ENCODE measurements around the gene ZBTB20. TPM values are rescaled to one million over a fixed set of nuclear protein-coding genes. Genes with fewer than 3 reads are reported as not detected.

Gene ZBTB20
- total RNA-seq, 2 donors from 2014 or later = 19.8 to 23.1 TPM

- Mint-ChIP-seq H3K36me3 (ENCODE audit: insufficient read depth in 2 of 2) (no peaks in the 10 kb centered on the region), H3K27me3 (ENCODE audit: low read depth) (no peaks in the 10 kb centered on the region), H3K4me1 (ENCODE audit: low read depth) (peaks cover 6% of the 10 kb centered on the region), H3K4me3 (no peak overlapping the region), H3K27ac (no peak overlapping the region), H3K9me3 (no peaks in the 10 kb centered on the region)
- DNase-seq (no peak), ATAC-seq (replicated peaks in 1 of 2) (no peak)
Observed at GRCh38 chr3:114896978-114897377, 250.1 kb downstream of the ZBTB20 start.

GRCh38 chr3:114893361-114893760 is 253.7 kb downstream of the ZBTB20 start:
- ATAC-seq (replicated peaks in 1 of 2) = no peak

GRCh38 chr3:114892880-114893279 is 254.2 kb downstream of the ZBTB20 start:
- Mint-ChIP-seq H3K4me1 (ENCODE audit: low read depth) (no peaks in the 10 kb centered on the region), H3K27ac (no peak overlapping the region), H3K27me3 (ENCODE audit: low read depth) (no peaks in the 10 kb centered on the region), H3K9me3 (no peaks in the 10 kb centered on the region), H3K36me3 (ENCODE audit: insufficient read depth in 2 of 2) (no peaks in the 10 kb centered on the region), H3K4me3 (no peak overlapping the region)
- DNase-seq (no peak), ATAC-seq (replicated peaks in 1 of 2) (no peak)

More at GRCh38 chr3:114893361-114893760, 253.7 kb downstream of the ZBTB20 start:
- no peaks in the 10 kb centered on the region for H3K36me3 Mint-ChIP-seq (ENCODE audit: insufficient read depth in 2 of 2)
- no peak overlapping the region for H3K27ac Mint-ChIP-seq
- H3K4me1 Mint-ChIP-seq (ENCODE audit: low read depth) = no peaks in the 10 kb centered on the region
- H3K4me3 Mint-ChIP-seq = no peak overlapping the region
- no peaks in the 10 kb centered on the region for H3K27me3 Mint-ChIP-seq (ENCODE audit: low read depth)
- H3K9me3 Mint-ChIP-seq = no peaks in the 10 kb centered on the region
- no peak for DNase-seq

GRCh38 chr3:114892131-114892879 is 254.8 kb downstream of the ZBTB20 start:
- no peak overlapping the region for H3K27ac Mint-ChIP-seq
- no peak for ATAC-seq (replicated peaks in 1 of 2)
- H3K36me3 Mint-ChIP-seq (ENCODE audit: insufficient read depth in 2 of 2) = no peaks in the 10 kb centered on the region
- no peak for DNase-seq
- H3K4me1 Mint-ChIP-seq (ENCODE audit: low read depth) = no peaks in the 10 kb centered on the region
- H3K27me3 Mint-ChIP-seq (ENCODE audit: low read depth) = no peaks in the 10 kb centered on the region
- no peak overlapping the region for H3K4me3 Mint-ChIP-seq
- no peaks in the 10 kb centered on the region for H3K9me3 Mint-ChIP-seq

- H3K4me1 Mint-ChIP-seq (ENCODE audit: low read depth) = no peaks in the 10 kb centered on the region
- H3K36me3 Mint-ChIP-seq (ENCODE audit: insufficient read depth in 2 of 2) = peaks cover 1 to 2% of the 10 kb centered on the region in 2 donors
- no peak for ATAC-seq (replicated peaks in 1 of 2)
- no peaks in the 10 kb centered on the region for H3K9me3 Mint-ChIP-seq
- H3K4me3 Mint-ChIP-seq = no peak overlapping the region
- no peaks in the 10 kb centered on the region for H3K27me3 Mint-ChIP-seq (ENCODE audit: low read depth)
- H3K27ac Mint-ChIP-seq = no peak overlapping the region
- DNase-seq = no peak
Observed at GRCh38 chr3:114887806-114888205, 259.3 kb downstream of the ZBTB20 start.

- no peaks in the 10 kb centered on the region for H3K4me1 Mint-ChIP-seq (ENCODE audit: low read depth)
Observed at GRCh38 chr3:114886905-114887304, 260.2 kb downstream of the ZBTB20 start.

GRCh38 chr3:114884213-114884923 is 262.7 kb downstream of the ZBTB20 start:
- ATAC-seq (replicated peaks in 1 of 2) (no peak), DNase-seq (no peak)
- no peaks in the 10 kb centered on the region for H3K27me3 Mint-ChIP-seq (ENCODE audit: low read depth)
- H3K27ac Mint-ChIP-seq = peak overlapping the region; percentile 73
- peak overlapping the region in 1 of 2 donors; percentile 14 for H3K4me3 Mint-ChIP-seq
- no peaks in the 10 kb centered on the region for H3K9me3 Mint-ChIP-seq
- peaks cover 1 to 2% of the 10 kb centered on the region in 2 donors for H3K36me3 Mint-ChIP-seq (ENCODE audit: insufficient read depth in 2 of 2)
- peaks cover 4% of the 10 kb centered on the region for H3K4me1 Mint-ChIP-seq (ENCODE audit: low read depth)

More at GRCh38 chr3:114886905-114887304, 260.2 kb downstream of the ZBTB20 start:
- H3K27me3 Mint-ChIP-seq (ENCODE audit: low read depth) = no peaks in the 10 kb centered on the region
- no peaks in the 10 kb centered on the region for H3K9me3 Mint-ChIP-seq
- H3K36me3 Mint-ChIP-seq (ENCODE audit: insufficient read depth in 2 of 2) = peaks cover 1 to 2% of the 10 kb centered on the region in 2 donors
- DNase-seq = no peak
- ATAC-seq (replicated peaks in 1 of 2) = no peak
- no peak overlapping the region for H3K27ac Mint-ChIP-seq
- H3K4me3 Mint-ChIP-seq = no peak overlapping the region

GRCh38 chr3:114880078-114880477 is 267.0 kb downstream of the ZBTB20 start:
- Mint-ChIP-seq H3K36me3 (ENCODE audit: insufficient read depth in 2 of 2) (peaks cover 1 to 2% of the 10 kb centered on the region in 2 donors), H3K27me3 (ENCODE audit: low read depth) (no peaks in the 10 kb centered on the region), H3K4me1 (ENCODE audit: low read depth) (peaks cover 25% of the 10 kb centered on the region), H3K4me3 (no peak overlapping the region), H3K27ac (no peak overlapping the region), H3K9me3 (no peaks in the 10 kb centered on the region)
- no peak for ATAC-seq (replicated peaks in 1 of 2)
- no peak for DNase-seq

- H3K9me3 Mint-ChIP-seq = no peaks in the 10 kb centered on the region
- no peak overlapping the region for H3K27ac Mint-ChIP-seq
- ATAC-seq (replicated peaks in 1 of 2) (peak in 1 of 2 donors; percentile 66), DNase-seq (no peak)
- no peaks in the 10 kb centered on the region for H3K27me3 Mint-ChIP-seq (ENCODE audit: low read depth)
- peak overlapping the region in 1 of 2 donors; percentile 40 for H3K4me3 Mint-ChIP-seq
- H3K36me3 Mint-ChIP-seq (ENCODE audit: insufficient read depth in 2 of 2) = peaks cover 1 to 2% of the 10 kb centered on the region in 2 donors
- H3K4me1 Mint-ChIP-seq (ENCODE audit: low read depth) = peaks cover 25% of the 10 kb centered on the region
Observed at GRCh38 chr3:114879059-114880031, 267.7 kb downstream of the ZBTB20 start.

- Mint-ChIP-seq H3K4me1 (ENCODE audit: low read depth) (peaks cover 25% of the 10 kb centered on the region), H3K4me3 (no peak overlapping the region), H3K27me3 (ENCODE audit: low read depth) (no peaks in the 10 kb centered on the region), H3K9me3 (no peaks in the 10 kb centered on the region), H3K36me3 (ENCODE audit: insufficient read depth in 2 of 2) (no peaks in the 10 kb centered on the region), H3K27ac (no peak overlapping the region)
- ATAC-seq (replicated peaks in 1 of 2) = peak in 1 of 2 donors; percentile 54
- DNase-seq = no peak
Observed at GRCh38 chr3:114878114-114878839, 268.8 kb downstream of the ZBTB20 start.

- Mint-ChIP-seq H3K36me3 (ENCODE audit: insufficient read depth in 2 of 2) (no peaks in the 10 kb centered on the region), H3K27me3 (ENCODE audit: low read depth) (no peaks in the 10 kb centered on the region), H3K27ac (no peak overlapping the region), H3K4me3 (no peak overlapping the region), H3K4me1 (ENCODE audit: low read depth) (peaks cover 25% of the 10 kb centered on the region), H3K9me3 (no peaks in the 10 kb centered on the region)
- DNase-seq (no peak), ATAC-seq (replicated peaks in 1 of 2) (no peak)
Observed at GRCh38 chr3:114877378-114878113, 269.5 kb downstream of the ZBTB20 start.

- ATAC-seq (replicated peaks in 1 of 2) = no peak
- Mint-ChIP-seq H3K27ac (no peak overlapping the region), H3K36me3 (ENCODE audit: insufficient read depth in 2 of 2) (no peaks in the 10 kb centered on the region), H3K9me3 (no peaks in the 10 kb centered on the region), H3K4me3 (no peak overlapping the region), H3K4me1 (ENCODE audit: low read depth) (peaks cover 27% of the 10 kb centered on the region), H3K27me3 (ENCODE audit: low read depth) (no peaks in the 10 kb centered on the region)
- DNase-seq = no peak
Observed at GRCh38 chr3:114874522-114874971, 272.5 kb downstream of the ZBTB20 start.

Data from activated T-cell treated with anti-CD3 and anti-CD28 coated beads, Interleukin-2, amount 50 U/mL, for 72 hours (primary cell).